ENCODE measurements around the gene DUT. TPM values are rescaled to one million over a fixed set of nuclear protein-coding genes. Genes with fewer than 3 reads are reported as not detected.

DUT gene
- total RNA-seq, 1 experiment from 2014 or later = 81.1 TPM

DNA sequence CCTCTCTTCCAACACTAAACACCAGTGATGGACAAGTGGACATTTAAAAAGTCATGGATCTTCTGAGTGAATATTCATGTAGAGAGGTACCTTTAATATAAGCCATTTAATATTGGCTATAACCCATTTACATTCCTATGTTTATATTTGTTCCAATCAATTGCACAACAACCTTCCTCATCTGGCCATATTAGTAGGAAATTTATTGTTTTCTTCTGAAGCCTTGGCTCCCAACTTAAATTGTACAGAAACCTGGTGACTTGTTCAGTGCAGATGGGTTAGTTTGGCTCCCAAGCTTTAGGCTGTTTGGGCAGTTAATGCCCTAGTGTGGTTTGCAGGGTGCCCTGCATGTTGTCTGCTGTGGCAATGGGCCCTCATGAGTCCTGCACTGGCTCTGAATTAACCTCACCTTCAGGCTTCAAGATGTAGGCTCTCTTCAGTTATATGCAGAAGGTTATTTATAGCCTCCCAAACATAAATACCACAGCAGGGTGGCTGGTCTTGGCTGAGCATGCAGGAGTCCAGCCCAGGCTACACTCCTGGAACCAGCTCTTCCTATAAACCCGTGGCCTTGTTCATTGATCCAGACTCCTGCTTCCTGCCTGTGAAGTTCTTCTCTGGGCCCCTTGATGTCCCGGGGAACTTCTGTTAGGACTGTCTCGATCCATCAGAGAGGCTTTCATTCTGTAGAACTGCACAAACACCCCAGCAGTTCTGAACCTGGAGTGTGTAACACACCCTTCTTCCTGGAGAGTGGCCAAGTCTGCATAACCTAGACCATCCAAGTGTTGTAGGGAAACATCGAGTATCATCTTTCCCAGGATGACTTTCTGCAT, 57.0 kb downstream of the DUT start:
- Mint-ChIP-seq H3K27ac (ENCODE audit: low read depth, unreplicated experiment) (peak overlapping the region; percentile 27), H3K4me3 (ENCODE audit: unreplicated experiment) (no peak overlapping the region), H3K27me3 (ENCODE audit: insufficient read depth, unreplicated experiment) (no peaks in the 10 kb centered on the region), H3K4me1 (ENCODE audit: insufficient read depth, unreplicated experiment) (peaks cover 35% of the 10 kb centered on the region), H3K36me3 (ENCODE audit: insufficient read depth, unreplicated experiment) (no peaks in the 10 kb centered on the region), H3K9me3 (ENCODE audit: unreplicated experiment) (no peaks in the 10 kb centered on the region)
- DNase-seq (ENCODE audit: unreplicated experiment) = no peak
- intact Hi-C loops (cut with micrococcal nuclease) = no loop called here
- TF ChIP-seq, protein P1, sequence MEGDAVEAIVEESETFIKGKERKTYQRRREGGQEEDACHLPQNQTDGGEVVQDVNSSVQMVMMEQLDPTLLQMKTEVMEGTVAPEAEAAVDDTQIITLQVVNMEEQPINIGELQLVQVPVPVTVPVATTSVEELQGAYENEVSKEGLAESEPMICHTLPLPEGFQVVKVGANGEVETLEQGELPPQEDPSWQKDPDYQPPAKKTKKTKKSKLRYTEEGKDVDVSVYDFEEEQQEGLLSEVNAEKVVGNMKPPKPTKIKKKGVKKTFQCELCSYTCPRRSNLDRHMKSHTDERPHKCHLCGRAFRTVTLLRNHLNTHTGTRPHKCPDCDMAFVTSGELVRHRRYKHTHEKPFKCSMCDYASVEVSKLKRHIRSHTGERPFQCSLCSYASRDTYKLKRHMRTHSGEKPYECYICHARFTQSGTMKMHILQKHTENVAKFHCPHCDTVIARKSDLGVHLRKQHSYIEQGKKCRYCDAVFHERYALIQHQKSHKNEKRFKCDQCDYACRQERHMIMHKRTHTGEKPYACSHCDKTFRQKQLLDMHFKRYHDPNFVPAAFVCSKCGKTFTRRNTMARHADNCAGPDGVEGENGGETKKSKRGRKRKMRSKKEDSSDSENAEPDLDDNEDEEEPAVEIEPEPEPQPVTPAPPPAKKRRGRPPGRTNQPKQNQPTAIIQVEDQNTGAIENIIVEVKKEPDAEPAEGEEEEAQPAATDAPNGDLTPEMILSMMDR (IDR thresholded peaks at IDR 0.05; ENCODE audit: unreplicated experiment) = no peak
- BruUV-seq (replicated peaks) = no TSS peak
- POLR2A ChIA-PET = interaction anchor here (0.6 to 1.4 kb wide), 3 partner anchors 58 to 445 kb away, joined by 3 to 4 read pairs (median 4); no protein-coding TSS in a partner anchor
- CTCF ChIA-PET = interaction anchor here (0.6 to 1.3 kb wide), 3 partner anchors 11 to 411 kb away, joined by 3 read pairs; no protein-coding TSS in a partner anchor

DNA sequence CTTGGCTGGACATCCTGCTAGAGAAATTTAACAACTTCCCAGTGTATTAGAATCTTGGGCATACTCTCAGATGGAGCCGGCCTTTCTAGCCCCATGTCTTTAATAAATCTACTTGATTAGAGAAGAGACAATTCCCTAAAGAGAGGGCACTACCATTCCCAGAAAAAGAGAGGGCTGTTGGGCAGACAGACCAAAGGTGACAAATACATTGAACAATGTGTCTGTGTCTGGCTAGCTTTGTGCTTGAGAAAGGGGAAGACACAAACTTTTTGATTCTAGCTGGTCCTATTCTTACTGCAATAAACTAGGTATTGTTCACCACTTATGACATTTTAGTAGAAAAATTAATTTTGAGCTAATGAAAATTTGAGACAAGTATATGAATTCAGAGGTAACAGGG, 57.7 kb downstream of the DUT start:
- no peak for DNase-seq (ENCODE audit: unreplicated experiment)
- ChIA-PET POLR2A (interaction anchor here (0.7 to 1.4 kb wide), 3 partner anchors 18 to 94 kb away, joined by 3 to 4 read pairs (median 3); no protein-coding TSS in a partner anchor), CTCF (interaction anchor here (1.3 kb wide), 1 partner anchor 11 kb away, joined by 3 read pairs; no protein-coding TSS in a partner anchor)
- H3K27me3 Mint-ChIP-seq (ENCODE audit: insufficient read depth, unreplicated experiment) = no peaks in the 10 kb centered on the region
- H3K36me3 Mint-ChIP-seq (ENCODE audit: insufficient read depth, unreplicated experiment) = no peaks in the 10 kb centered on the region
- H3K9me3 Mint-ChIP-seq (ENCODE audit: unreplicated experiment) = no peaks in the 10 kb centered on the region
- intact Hi-C loops (cut with micrococcal nuclease) = no loop called here
- TF ChIP-seq, protein P1 (IDR thresholded peaks at IDR 0.05; ENCODE audit: unreplicated experiment) = no peak
- H3K4me1 Mint-ChIP-seq (ENCODE audit: insufficient read depth, unreplicated experiment) = peaks cover 38% of the 10 kb centered on the region
- BruUV-seq (replicated peaks) = no TSS peak
- H3K4me3 Mint-ChIP-seq (ENCODE audit: unreplicated experiment) = no peak overlapping the region
- H3K27ac Mint-ChIP-seq (ENCODE audit: low read depth, unreplicated experiment) = peak overlapping the region; percentile 27

DNA sequence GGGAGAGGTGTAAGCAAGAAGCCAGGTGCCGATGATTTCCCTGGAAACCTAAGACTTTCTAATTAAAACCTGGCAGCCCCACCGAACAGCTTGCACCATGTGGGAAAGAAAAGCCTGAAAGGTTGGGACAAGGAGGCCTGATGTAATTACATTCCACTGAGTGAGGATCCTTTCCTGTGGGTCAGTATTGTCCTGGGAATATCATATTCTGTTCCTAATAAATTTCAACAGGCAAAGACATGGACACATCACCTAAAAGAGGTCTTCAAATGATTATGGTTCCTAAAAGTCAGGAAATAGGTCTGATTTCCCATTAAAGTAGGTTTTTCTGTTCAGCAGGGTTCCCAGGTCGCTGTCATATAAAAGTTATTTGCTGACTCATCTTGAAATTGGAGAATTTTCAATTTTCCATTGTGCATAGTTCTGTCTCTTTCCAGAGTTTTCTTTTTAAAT, 58.5 kb downstream of the DUT start:
- peaks cover 34% of the 10 kb centered on the region for H3K4me1 Mint-ChIP-seq (ENCODE audit: insufficient read depth, unreplicated experiment)
- TF ChIP-seq, protein P1 (IDR thresholded peaks at IDR 0.05; ENCODE audit: unreplicated experiment) = no peak
- H3K4me3 Mint-ChIP-seq (ENCODE audit: unreplicated experiment) = no peak overlapping the region

DNA sequence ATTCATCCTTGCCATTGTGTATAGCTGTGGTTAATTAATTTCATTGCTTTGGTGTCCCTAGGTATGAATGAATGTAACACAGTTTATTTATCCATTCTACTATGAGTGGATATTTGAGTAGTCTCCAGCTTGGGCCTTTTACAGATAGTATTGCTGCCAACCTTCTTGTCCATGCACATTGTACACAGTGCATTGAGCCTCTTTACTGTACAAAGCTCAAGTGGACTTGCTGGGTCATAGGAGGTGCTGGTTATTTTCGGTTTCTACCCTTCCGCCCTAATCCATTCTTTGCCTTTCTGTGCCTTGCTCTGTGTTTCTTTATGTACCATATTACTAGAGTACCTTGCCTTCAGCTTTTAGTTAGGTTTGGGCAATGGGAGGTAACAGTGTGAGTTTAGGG, 60.7 kb downstream of the DUT start:
- Mint-ChIP-seq H3K27ac (ENCODE audit: low read depth, unreplicated experiment) (no peak overlapping the region), H3K4me3 (ENCODE audit: unreplicated experiment) (no peak overlapping the region), H3K36me3 (ENCODE audit: insufficient read depth, unreplicated experiment) (no peaks in the 10 kb centered on the region), H3K27me3 (ENCODE audit: insufficient read depth, unreplicated experiment) (no peaks in the 10 kb centered on the region), H3K4me1 (ENCODE audit: insufficient read depth, unreplicated experiment) (peaks cover 35% of the 10 kb centered on the region), H3K9me3 (ENCODE audit: unreplicated experiment) (no peaks in the 10 kb centered on the region)
- no peak for DNase-seq (ENCODE audit: unreplicated experiment)
- TF ChIP-seq, protein P1 (IDR thresholded peaks at IDR 0.05; ENCODE audit: unreplicated experiment) = no peak
- BruUV-seq (replicated peaks) = no TSS peak
- POLR2A ChIA-PET = interaction anchor here (1.9 kb wide), 1 partner anchor 9 kb away, joined by 8 read pairs; no protein-coding TSS in a partner anchor
- CTCF ChIA-PET = interaction anchor here (0.7 kb wide), 1 partner anchor 40 kb away, joined by 3 read pairs; no protein-coding TSS in a partner anchor
- intact Hi-C loops (cut with micrococcal nuclease) = no loop called here

More for the DNA sequence above, 58.5 kb downstream of the DUT start:
- ChIA-PET POLR2A (interaction anchor here (0.6 to 1.4 kb wide), 3 partner anchors 13 to 59 kb away, joined by 3 to 4 read pairs (median 3); no protein-coding TSS in a partner anchor), CTCF (no interaction called here)
- Mint-ChIP-seq H3K9me3 (ENCODE audit: unreplicated experiment) (no peaks in the 10 kb centered on the region), H3K27ac (ENCODE audit: low read depth, unreplicated experiment) (peak overlapping the region; percentile 27), H3K27me3 (ENCODE audit: insufficient read depth, unreplicated experiment) (no peaks in the 10 kb centered on the region), H3K36me3 (ENCODE audit: insufficient read depth, unreplicated experiment) (no peaks in the 10 kb centered on the region)
- intact Hi-C loops (cut with micrococcal nuclease) = no loop called here
- no peak for DNase-seq (ENCODE audit: unreplicated experiment)
- no TSS peak for BruUV-seq (replicated peaks)

Data from MCF 10A (cell line).